ENCODE measurements around the gene CORO2B. TPM values are rescaled to one million over a fixed set of nuclear protein-coding genes. Genes with fewer than 3 reads are reported as not detected.

Gene CORO2B
- total and polyA plus RNA-seq, 2 of the 4 experiments (the other 2 are of a cell fraction): 9.3 to 39.3 TPM

DNA sequence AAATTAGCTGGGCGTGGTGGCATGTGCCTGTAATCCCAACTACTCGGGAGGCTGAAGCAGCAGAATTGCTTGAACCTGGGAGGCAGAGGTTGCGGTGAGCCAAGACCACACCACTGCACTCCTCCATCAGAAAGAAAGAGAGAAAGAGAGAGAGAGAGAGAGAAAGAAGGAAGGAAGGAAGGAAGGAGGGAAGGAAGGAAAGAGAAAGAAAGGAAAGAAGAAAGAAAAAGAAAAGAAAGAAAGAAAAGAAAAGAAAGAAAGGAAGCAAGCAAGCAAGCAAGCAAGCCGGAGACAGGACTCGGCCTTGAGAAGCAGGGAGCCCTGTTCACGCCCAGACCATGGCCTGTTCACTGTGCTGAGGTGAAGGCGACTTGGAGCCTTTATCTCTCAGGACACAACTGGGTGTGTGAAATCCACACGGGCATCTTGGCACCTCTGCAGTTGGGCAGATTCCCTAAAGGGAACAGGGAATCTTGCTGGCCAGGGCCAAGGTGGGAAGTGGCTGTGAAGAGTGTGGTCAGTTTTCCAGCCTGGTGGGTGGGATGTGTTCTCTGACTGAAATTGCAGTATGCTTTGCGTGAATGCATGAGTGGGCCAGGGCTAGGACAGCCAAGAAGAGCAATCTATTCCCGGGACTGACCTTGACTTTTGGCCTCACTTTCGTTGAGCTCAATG is 90.3 kb downstream of the CORO2B start:
- no peak overlapping the region for H2BK120ac ChIP-seq (ENCODE audit: low read depth, low read length)
- H3K56ac ChIP-seq (ENCODE audit: extremely low read depth, insufficient read depth, low read length): no peak overlapping the region
- H3K27me3 ChIP-seq (ENCODE audit: control insufficient read depth, insufficient read depth, low read length): no peaks in the 10 kb centered on the region
- H3K4me3 ChIP-seq (ENCODE audit: insufficient read depth, low read depth, low read length): no peak overlapping the region
- no peak overlapping the region for H3K23ac ChIP-seq (ENCODE audit: low read depth, low read length)
- H3K4me1 ChIP-seq (ENCODE audit: control insufficient read depth, insufficient read depth, low read length): no peaks in the 10 kb centered on the region
- no peak overlapping the region for H2BK15ac ChIP-seq (ENCODE audit: low read depth, low read length)
- H2AK9ac ChIP-seq (replicated peaks; ENCODE audit: low read depth, low read length, poor library complexity): no peak overlapping the region
- no peak overlapping the region for H2AFZ ChIP-seq (replicated peaks; ENCODE audit: low read length, poor library complexity)
- no peak overlapping the region for H2BK5ac ChIP-seq (ENCODE audit: low read depth, low read length, poor library complexity, severe bottlenecking)
- H3K9me3 ChIP-seq (ENCODE audit: control insufficient read depth, insufficient read depth, low read length): no peaks in the 10 kb centered on the region
- no peak for DNase-seq
- peaks cover 0 to 1% of the 10 kb centered on the region in 2 experiments; a peak in 1 of 4 replicates for H3K79me1 ChIP-seq (ENCODE audit: low read depth in 1 of 2, low read length in 2 of 2)
- no peak overlapping the region for H3K4me2 ChIP-seq (ENCODE audit: low read depth, low read length)
- H2BK20ac ChIP-seq (ENCODE audit: low read depth, low read length): no peak overlapping the region
- no peaks in the 10 kb centered on the region for H3K36me3 ChIP-seq (ENCODE audit: control insufficient read depth, insufficient read depth, low read length)
- no peak for ATAC-seq (ENCODE audit: low read depth)
- H3K18ac ChIP-seq (ENCODE audit: low read depth, low read length): no peak overlapping the region
- dilution Hi-C loops (cut with HindIII; ENCODE audit: low sequenced_read_pairs, unreplicated experiment) (no loop called here), intact Hi-C loops (cut with micrococcal nuclease) (no loop called here), in situ Hi-C loops (cut with MboI; ENCODE audit: low sequenced_read_pairs) (no loop called here)
- no peak for TF ChIP-seq CHD1 (IDR thresholded peaks at IDR 0.05; ENCODE audit: low read depth, low read length)
- no peak overlapping the region; the same call in 1 of the 2 replicates for H3K14ac ChIP-seq (replicated peaks; ENCODE audit: low read depth, low read length)
- H4K91ac ChIP-seq (ENCODE audit: insufficient read depth, low read depth, low read length): no peak overlapping the region
- no peak overlapping the region for H3K9ac ChIP-seq (ENCODE audit: low read depth, low read length)
- no peaks in the 10 kb centered on the region for H3K9me1 ChIP-seq (ENCODE audit: insufficient read depth, low read length)
- no peak overlapping the region for H4K5ac ChIP-seq (ENCODE audit: low read depth, low read length)
- no peaks in the 10 kb centered on the region for H4K20me1 ChIP-seq (ENCODE audit: insufficient read depth, low read length)
- no peak overlapping the region for H4K8ac ChIP-seq (ENCODE audit: low read depth in 2 of 2, low read length in 2 of 2)
- WGBS, 2 experiments (ENCODE audit: extremely low coverage in 2 of 2, insufficient read length in 1 of 2): 100% methylated on average over 5 of the region's 11 CpGs; no CpG with 5 or more reads in 1 of the 2 experiments
- no TSS peak for BruUV-seq (replicated peaks)
- no peak overlapping the region for H3K27ac ChIP-seq (ENCODE audit: insufficient read depth, low read length)
- POLR2A ChIA-PET (ENCODE audit: unreplicated experiment): no interaction called here
- CTCF ChIA-PET: no interaction called here
- H2AK5ac ChIP-seq (ENCODE audit: low read depth, low read length): no peak overlapping the region
- no peak overlapping the region for H3K4ac ChIP-seq (ENCODE audit: low read depth, low read length)
